ENCODE measurements around the gene STARD6.

The STARD6 gene

GRCh38 chr18:54338230-54338629, 19.4 kb downstream of the STARD6 start:
- TF ChIP-seq CTCF (conservative IDR thresholded peaks at IDR 0.05; ENCODE audit: low read length): no peak
- DNase-seq (ENCODE audit: low read depth): no peak
- H3K4me3 ChIP-seq (ENCODE audit: low read length): no peak overlapping the region

DNA sequence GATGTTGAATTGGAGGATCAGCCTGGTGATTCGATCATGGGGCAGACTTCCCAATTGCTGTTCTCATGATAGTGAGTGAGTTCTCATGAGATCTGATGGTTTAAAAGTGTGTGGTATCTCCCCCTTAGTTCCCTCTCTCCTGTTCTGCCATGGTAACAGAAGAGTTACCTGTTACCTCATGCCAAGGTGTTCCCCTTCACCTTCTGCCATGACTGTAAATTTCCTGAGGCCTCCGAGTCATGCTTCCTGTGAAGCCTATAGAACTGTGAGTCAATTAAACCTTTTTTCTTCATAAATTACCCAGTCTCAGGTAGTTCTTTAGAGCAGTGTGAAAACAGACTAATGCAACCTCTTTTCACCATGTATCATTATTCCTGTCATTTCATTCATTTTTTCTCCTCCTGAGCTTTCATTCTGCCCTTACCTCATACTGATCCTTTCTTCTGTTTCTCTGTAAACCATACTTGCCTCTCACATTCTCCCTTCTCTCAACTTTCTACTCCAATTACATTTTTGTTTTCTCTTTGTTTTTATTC, 22.0 kb downstream of the STARD6 start:
- no peak overlapping the region for H3K4me3 ChIP-seq (ENCODE audit: low read length)
- DNase-seq (ENCODE audit: low read depth): no peak
- TF ChIP-seq CTCF (conservative IDR thresholded peaks at IDR 0.05; ENCODE audit: low read length): no peak

GRCh38 chr18:54330768-54331548, 26.7 kb downstream of the STARD6 start:
- H3K4me3 ChIP-seq (ENCODE audit: low read length): no peak overlapping the region
- TF ChIP-seq CTCF (conservative IDR thresholded peaks at IDR 0.05; ENCODE audit: low read length): peak; percentile 20
- no peak for DNase-seq (ENCODE audit: low read depth)

GRCh38 chr18:54329787-54330186, 27.9 kb downstream of the STARD6 start:
- H3K4me3 ChIP-seq (ENCODE audit: low read length): no peak overlapping the region
- no peak for TF ChIP-seq CTCF (conservative IDR thresholded peaks at IDR 0.05; ENCODE audit: low read length)
- no peak for DNase-seq (ENCODE audit: low read depth)

DNA sequence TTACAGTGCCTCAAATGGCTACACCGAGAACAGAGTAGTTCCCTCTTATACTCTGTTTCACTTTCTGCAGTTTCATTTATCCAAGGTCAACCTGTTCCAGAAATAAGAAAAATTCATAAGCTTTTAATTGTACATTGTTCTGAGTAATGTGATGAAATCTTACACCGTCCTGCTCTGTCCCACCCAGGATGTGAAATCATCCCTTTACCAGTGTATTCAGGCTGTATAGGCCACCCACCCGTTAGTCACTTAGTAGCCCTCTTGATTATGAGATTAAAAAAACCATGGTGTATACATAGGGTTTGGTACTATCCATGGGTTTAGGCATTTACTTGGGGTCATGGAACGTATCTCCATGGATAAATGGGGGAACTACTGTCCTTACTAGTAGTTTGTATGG, 29.8 kb downstream of the STARD6 start:
- no peak for TF ChIP-seq CTCF (conservative IDR thresholded peaks at IDR 0.05; ENCODE audit: low read length)
- DNase-seq (ENCODE audit: low read depth): no peak
- H3K4me3 ChIP-seq (ENCODE audit: low read length): no peak overlapping the region

GRCh38 chr18:54323970-54324369, 33.7 kb downstream of the STARD6 start:
- DNase-seq (ENCODE audit: low read depth): no peak
- no peak overlapping the region for H3K4me3 ChIP-seq (ENCODE audit: low read length)
- no peak for TF ChIP-seq CTCF (conservative IDR thresholded peaks at IDR 0.05; ENCODE audit: low read length)

GRCh38 chr18:54323561-54323960, 34.1 kb downstream of the STARD6 start:
- no peak overlapping the region for H3K4me3 ChIP-seq (ENCODE audit: low read length)
- no peak for DNase-seq (ENCODE audit: low read depth)
- no peak for TF ChIP-seq CTCF (conservative IDR thresholded peaks at IDR 0.05; ENCODE audit: low read length)

All from AG10803 (cell line).